ENCODE results near the gene ACAP1.

- TF ChIP-seq EZH2 (IDR thresholded peaks at IDR 0.05; ENCODE audit: low read length, missing control alignments) (no peak), CTCF (conservative IDR thresholded peaks at IDR 0.05 in 1 of 2, IDR thresholded peaks at IDR 0.05 in 1 of 2; ENCODE audit: low read depth in 1 of 2, low read length in 2 of 2) (no peak)
Measured at GRCh38 chr17:7341842-7342241, 5.5 kb downstream of the ACAP1 start.
